Measurements from ENCODE around the gene ARL5C.

DNA sequence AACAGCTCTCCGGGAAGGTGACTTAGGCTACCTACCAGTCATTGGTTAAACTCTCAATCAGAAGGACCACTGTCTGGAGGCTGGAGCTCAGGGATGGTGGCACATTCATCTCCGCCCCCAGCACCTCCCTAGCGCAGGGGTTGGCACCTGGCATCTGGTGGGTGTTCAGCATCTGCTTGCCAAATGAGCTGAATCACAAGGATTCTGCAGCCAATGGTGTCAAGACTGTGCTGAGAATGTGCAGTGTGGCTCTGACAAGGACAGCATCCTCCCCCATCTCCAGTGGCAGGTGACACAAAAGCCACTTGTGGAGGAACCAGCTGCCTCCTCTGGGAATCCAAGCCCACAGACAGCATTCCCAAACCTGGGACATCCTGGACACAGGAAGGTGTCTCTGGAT, 49.7 kb downstream of the ARL5C start:
- TF ChIP-seq, protein P1, sequence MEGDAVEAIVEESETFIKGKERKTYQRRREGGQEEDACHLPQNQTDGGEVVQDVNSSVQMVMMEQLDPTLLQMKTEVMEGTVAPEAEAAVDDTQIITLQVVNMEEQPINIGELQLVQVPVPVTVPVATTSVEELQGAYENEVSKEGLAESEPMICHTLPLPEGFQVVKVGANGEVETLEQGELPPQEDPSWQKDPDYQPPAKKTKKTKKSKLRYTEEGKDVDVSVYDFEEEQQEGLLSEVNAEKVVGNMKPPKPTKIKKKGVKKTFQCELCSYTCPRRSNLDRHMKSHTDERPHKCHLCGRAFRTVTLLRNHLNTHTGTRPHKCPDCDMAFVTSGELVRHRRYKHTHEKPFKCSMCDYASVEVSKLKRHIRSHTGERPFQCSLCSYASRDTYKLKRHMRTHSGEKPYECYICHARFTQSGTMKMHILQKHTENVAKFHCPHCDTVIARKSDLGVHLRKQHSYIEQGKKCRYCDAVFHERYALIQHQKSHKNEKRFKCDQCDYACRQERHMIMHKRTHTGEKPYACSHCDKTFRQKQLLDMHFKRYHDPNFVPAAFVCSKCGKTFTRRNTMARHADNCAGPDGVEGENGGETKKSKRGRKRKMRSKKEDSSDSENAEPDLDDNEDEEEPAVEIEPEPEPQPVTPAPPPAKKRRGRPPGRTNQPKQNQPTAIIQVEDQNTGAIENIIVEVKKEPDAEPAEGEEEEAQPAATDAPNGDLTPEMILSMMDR (optimal IDR thresholded peaks at IDR 0.05 in 1 of 3, IDR thresholded peaks at IDR 0.05 in 1 of 3, conservative IDR thresholded peaks at IDR 0.05 in 1 of 3; ENCODE audit: extremely low read depth in 1 of 3, insufficient read depth in 2 of 3, low read length in 3 of 3): no peak
- no peak for TF ChIP-seq EZH2 (IDR thresholded peaks at IDR 0.05; ENCODE audit: low read length)
